OCI-LY7 (cell line): ENCODE results near the gene SH3BGRL3. TPM values are rescaled to one million over a fixed set of nuclear protein-coding genes. Genes with fewer than 3 reads are reported as not detected.
"Not testable (repeated sequence)": the region's sequence is repeated elsewhere in the genome, so short reads cannot be mapped to it uniquely, and the experiment has no call there.

Source experiments
- Bru-seq: library from RNA; stranded (reverse); fragments of 400-500 nt; gene quantifications from one replicate; lab custom pipeline; 2021; lab: Mats Ljungman, UMichigan
- BruChase-seq, 2 experiments: library from RNA; stranded (reverse); fragments of 400-500 nt; gene quantifications; one replicate each; lab custom pipeline; 2021; lab: Mats Ljungman, UMichigan
- BruUV-seq: library from RNA; stranded (reverse); fragments of 400-500 nt; replicated peaks from 2 replicates; lab custom pipeline; 2021; lab: Mats Ljungman, UMichigan
- CTCF ChIA-PET: fragments of 300-600 bp; sonication (Branson Sonifier 250); formaldehyde crosslinking; loops from one replicate; lab custom pipeline; 2022; ENCODE audit warnings: antibody characterized with exemption; ENCODE audit not compliant: unreplicated experiment; lab: Charles Lee
- POLR2A ChIA-PET: fragments of 300-600 bp; sonication (Branson Sonifier 250); formaldehyde crosslinking; loops from one replicate; lab custom pipeline; 2022; ENCODE audit warnings: antibody characterized with exemption; lab: Charles Lee
- DNase-seq: peaks from one replicate; pipeline ENCODE4 v3.0.0-alpha.2; 2015; ENCODE audit warnings: low spot score
- H2AFZ ChIP-seq: fragments of 200-600 bp; sonication (generic), shearing (Covaris generic); 2 replicates; pipeline ENCODE4 v1.6.1; 2014; ENCODE audit warnings: mild to moderate bottlenecking, antibody characterized with exemption, low read length, moderate library complexity
- H3K27ac ChIP-seq: fragments of 200-600 bp; sonication (generic); 2 replicates; pipeline ENCODE4 v1.5.1; 2014; ENCODE audit warnings: mixed run types, low read depth, mild to moderate bottlenecking, moderate library complexity, low read length, inconsistent platforms; ENCODE audit not compliant: poor library complexity, severe bottlenecking
- H3K36me3 ChIP-seq: fragments of 200-600 bp; sonication (generic); 2 replicates; pipeline ENCODE4 v1.6.1; 2014; ENCODE audit warnings: mild to moderate bottlenecking, antibody characterized with exemption, low read length, moderate library complexity, mixed read lengths; ENCODE audit not compliant: insufficient read depth
- H3K4me1 ChIP-seq: fragments of 200-600 bp; sonication (generic); 2 replicates; pipeline ENCODE4 v1.5.1; 2014; ENCODE audit warnings: mild to moderate bottlenecking, low read length; ENCODE audit not compliant: insufficient read depth, poor library complexity, severe bottlenecking
- H3K4me2 ChIP-seq: fragments of 200-600 bp; sonication (generic); 2 replicates; pipeline ENCODE4 v1.6.1; 2014; ENCODE audit warnings: mild to moderate bottlenecking, low read length
- H3K4me3 ChIP-seq: fragments of 200-600 bp; sonication (generic); 2 replicates; pipeline ENCODE4 v1.5.1; 2014; ENCODE audit warnings: mild to moderate bottlenecking, low read depth, low read length; ENCODE audit not compliant: poor library complexity, severe bottlenecking
- H3K79me2 ChIP-seq: fragments of 200-600 bp; sonication (generic); 2 replicates; pipeline ENCODE4 v1.6.1; 2016; ENCODE audit warnings: low read depth, mild to moderate bottlenecking, low read length, moderate library complexity, mixed read lengths; ENCODE audit not compliant: insufficient read depth
- H3K9me2 ChIP-seq: fragments of 200-600 bp; sonication (generic); 2 replicates; pipeline ENCODE4 v1.6.1; 2016; ENCODE audit warnings: mild to moderate bottlenecking, low read length, mixed read lengths; ENCODE audit not compliant: insufficient read depth
- H3K9me3 ChIP-seq: fragments of 200-600 bp; sonication (generic); 2 replicates; pipeline ENCODE4 v1.6.1; 2014; ENCODE audit warnings: mild to moderate bottlenecking, mixed run types, low read length, mixed read lengths
- H4K20me1 ChIP-seq: fragments of 200-600 bp; sonication (generic); 2 replicates; pipeline ENCODE4 v1.6.1; 2014; ENCODE audit warnings: mild to moderate bottlenecking, antibody characterized with exemption, low read length, moderate library complexity, mixed read lengths; ENCODE audit not compliant: insufficient read depth
- CTCF ChIP-seq: fragments of 200-600 bp; sonication (generic); conservative IDR thresholded peaks from 2 replicates; pipeline ENCODE4 v1.5.1; 2014; ENCODE audit warnings: mild to moderate bottlenecking, antibody characterized with exemption, low read length, moderate library complexity, mixed read lengths
- EZH2phosphoT487 ChIP-seq: fragments of 200-600 bp; sonication (generic); IDR thresholded peaks from 2 replicates; pipeline ENCODE4 v1.6.1; 2018; ENCODE audit warnings: low read depth, borderline replicate concordance, mild to moderate bottlenecking, mixed run types, antibody characterized with exemption, low read length, moderate library complexity, mixed read lengths
- intact Hi-C: fragments of 100-400 bp; cut with micrococcal nuclease; formaldehyde crosslinking; loops from one replicate; pipeline ENCODE4 v1.10.0; 2022; ENCODE audit not compliant: unreplicated experiment
- long read RNA-seq: library from polyadenylated mRNA; stranded (forward); transcript quantifications from one replicate; pipeline ENCODE4 v2.0.0, GENCODE V29; 2022
- total RNA-seq, 2 experiments: library from RNA; depleted of rRNA in 1 of 2; stranded (reverse); fragments of >200 nt in 1 of 2; shearing (Covaris generic) in 1 of 2; gene quantifications; 2 replicates each; pipeline ENCODE4 v1.2.3, GENCODE V29; 2014 to 2022

SH3BGRL3 gene
- total RNA-seq (2014; rRNA removed; shearing (Covaris generic)) (18.6 and 25.3 TPM in 2 replicates), total RNA-seq (2022) (58.6 and 60.9 TPM in 2 replicates), Bru-seq, nascent RNA (percentile 72 among the genes with signal in this experiment), BruChase-seq, experiment 1, labeled RNA remaining after a 6-hour chase (percentile 90 among the genes with signal in this experiment), BruChase-seq, experiment 2, labeled RNA remaining after a 2-hour chase (percentile 75 among the genes with signal in this experiment)
- long read RNA-seq, transcript SH3BGRL3-201 (3 exons, 1,661 nt), result major isoform, 124 of 133 reads
- long read RNA-seq, partial matches to known transcripts, result 4 of 133 reads
- long read RNA-seq, other reads (novel, unspliced or antisense), result 3 of 133 reads

GRCh38 chr1:26279456-26280332 lies at the start of gene SH3BGRL3:
SH3BGRL3 (plus strand) TSS chr1:26280086; CDS start chr1:26280156, 70 bp downstream.
- Histone ChIP-seq H3K36me3 (peaks cover 67% of the 10 kb centered on the region), H3K79me2 (no peaks in the 10 kb centered on the region), H4K20me1 (no peaks in the 10 kb centered on the region), H3K4me3 (peak within 1 kb of the TSS; percentile 69), H2AFZ (no peak within 1 kb of the TSS; the same call in 1 of the 2 replicates), H3K4me2 (peak within 1 kb of the TSS; percentile 94), H3K9me3 (no peaks in the 10 kb centered on the region), H3K9me2 (no peaks in the 10 kb centered on the region), H3K4me1 (peaks cover 37% of the 10 kb centered on the region), H3K27ac (peak within 1 kb of the TSS; percentile 63)
- CTCF ChIA-PET, result interaction anchor here (1.0 kb wide), 1 partner anchor 9 kb away, joined by 5 read pairs; no protein-coding TSS in a partner anchor
- BruUV-seq, result no TSS peak
- peak; percentile 87 for DNase-seq
- intact Hi-C loops, result no loop called here
- TF ChIP-seq EZH2phosphoT487 (no peak), CTCF (peak; percentile 72)
- POLR2A ChIA-PET, result interaction anchor here (0.7 to 1.8 kb wide), 3 partner anchors 9 to 98 kb away, joined by 3 to 4 read pairs (median 4); no protein-coding TSS in a partner anchor

- peaks cover 14% of the 10 kb centered on the region for H3K79me2 ChIP-seq
- CTCF ChIA-PET, intact Hi-C loops, H3K4me3 ChIP-seq, H3K9me2 ChIP-seq, BruUV-seq, POLR2A ChIA-PET, H3K9me3 ChIP-seq, DNase-seq, H3K4me2 ChIP-seq, H3K27ac ChIP-seq, H2AFZ ChIP-seq, H4K20me1 ChIP-seq, H3K36me3 ChIP-seq: not testable (repeated sequence)
- peaks cover 12% of the 10 kb centered on the region for H3K4me1 ChIP-seq
These were observed 49.2 kb upstream of the SH3BGRL3 start for GRCh38 chr1:26230682-26231081.
